H1 (cell line): Measurements from ENCODE around the gene HADHB. TPM values are rescaled to one million over a fixed set of nuclear protein-coding genes. Genes with fewer than 3 reads are reported as not detected.

Source experiments
- CTCF ChIA-PET: fragments of 300-600 bp; sonication (Branson Sonifier 250); formaldehyde crosslinking; loops from one replicate; lab custom pipeline; 2021; ENCODE audit not compliant: partially characterized antibody; lab: Charles Lee
- POLR2A ChIA-PET: fragments of 300-600 bp; sonication (Branson Sonifier 250); formaldehyde crosslinking; loops from one replicate; lab custom pipeline; 2021; ENCODE audit warnings: inconsistent platforms; ENCODE audit not compliant: partially characterized antibody; lab: Charles Lee
- DNase-seq, 2 experiments: peaks; one replicate each; pipeline versions ENCODE4 v3.0.0 to v3.0.0-alpha.2; 2010 to 2022; ENCODE audit warnings: low spot score in 2 of 2, low read depth in 1 of 2, mixed read lengths in 1 of 2
- FAIRE-seq: peaks from 2 replicates; lab custom pipeline; 2011; peaks lifted over from hg19 to GRCh38; lab: Jason Lieb, UNC
- H2AFZ ChIP-seq: 2 replicates; pipeline ENCODE4 v1.8.1; 2012; ENCODE audit warnings: low read length, inconsistent platforms
- H2AK5ac ChIP-seq: 2 replicates; pipeline ENCODE4 v1.6.1; 2013; ENCODE audit warnings: low read depth, low read length
- H2BK120ac ChIP-seq: replicated peaks from 2 replicates; pipeline ENCODE3; 2013; ENCODE audit warnings: low read depth, low read length, inconsistent platforms
- H2BK12ac ChIP-seq: 2 replicates; pipeline ENCODE4 v1.6.1; 2013; ENCODE audit warnings: low read depth, low read length
- H2BK15ac ChIP-seq: 2 replicates; pipeline ENCODE4 v1.6.1; 2013; ENCODE audit warnings: low read length
- H2BK20ac ChIP-seq: 2 replicates; pipeline ENCODE4 v1.6.1; 2013; ENCODE audit warnings: low read length
- H2BK5ac ChIP-seq: 2 replicates; pipeline ENCODE4 v1.6.1; 2013; ENCODE audit warnings: low read depth, low read length
- H3K14ac ChIP-seq: 2 replicates; pipeline ENCODE4 v1.6.1; 2013; ENCODE audit warnings: inconsistent platforms; ENCODE audit not compliant: insufficient read length
- H3K18ac ChIP-seq: 2 replicates; pipeline ENCODE4 v1.6.1; 2013; ENCODE audit warnings: low read length; ENCODE audit errors: extremely low read depth
- H3K23ac ChIP-seq: 2 replicates; pipeline ENCODE4 v1.6.1; 2013; ENCODE audit warnings: inconsistent platforms; ENCODE audit not compliant: insufficient read length
- H3K23me2 ChIP-seq: 2 replicates; pipeline ENCODE4 v1.6.1; 2013; ENCODE audit warnings: low read depth, low read length
- H3K27ac ChIP-seq: 2 replicates; pipeline ENCODE4 v1.6.1; 2011; ENCODE audit warnings: low read depth, low read length, inconsistent platforms
- H3K27me3 ChIP-seq, 4 experiments: replicated peaks in 1 of 4; 1 replicate in 1 of 4; 2 replicates in 3 of 4; pipeline versions ENCODE4 v1.6.1 to v1.8.1; 2011 to 2013; ENCODE audit warnings: low read length in 3 of 4, mild to moderate bottlenecking in 3 of 4, inconsistent platforms in 2 of 4, mixed read lengths in 2 of 4, moderate library complexity in 1 of 4; ENCODE audit not compliant: control insufficient read depth in 3 of 4, insufficient read depth in 3 of 4; ENCODE audit errors: extremely low read depth in 1 of 4
- H3K36me3 ChIP-seq, 4 experiments: 2 replicates each; pipeline versions ENCODE4 v1.6.1 to v1.8.1; 2011 to 2013; ENCODE audit warnings: mild to moderate bottlenecking in 4 of 4, low read length in 3 of 4, moderate library complexity in 2 of 4, control low read depth in 1 of 4, inconsistent platforms in 1 of 4; ENCODE audit not compliant: insufficient read depth in 4 of 4, control insufficient read depth in 2 of 4
- H3K4ac ChIP-seq: replicated peaks from 2 replicates; pipeline ENCODE3; 2013; ENCODE audit warnings: low read length, low read depth, mixed read lengths, inconsistent platforms; ENCODE audit not compliant: insufficient read length
- H3K4me1 ChIP-seq, 4 experiments: replicated peaks in 1 of 4; 1 replicate in 1 of 4; 2 replicates in 3 of 4; pipeline versions ENCODE4 v1.6.1 to v1.8.1; 2011 to 2013; ENCODE audit warnings: low read length in 3 of 4, inconsistent platforms in 2 of 4, mixed read lengths in 1 of 4; ENCODE audit not compliant: insufficient read depth in 4 of 4, control insufficient read depth in 3 of 4
- H3K4me2 ChIP-seq, 2 experiments: 2 replicates each; pipeline versions ENCODE4 v1.6.1 to v1.8.1; 2011 to 2013; ENCODE audit warnings: low read depth in 2 of 2, low read length in 2 of 2, control low read depth in 1 of 2, inconsistent platforms in 1 of 2, mild to moderate bottlenecking in 1 of 2; ENCODE audit not compliant: insufficient read depth in 1 of 2
- H3K4me3 ChIP-seq, 4 experiments: fragments of 200-600, 300-600 bp in 1 of 4; sonication (generic), shearing (Covaris generic), sonication (Bioruptor Twin) in 1 of 4; 2 replicates each; pipeline versions ENCODE4 v1.5.1 to v1.8.1; 2011 to 2016; ENCODE audit warnings: low read length in 4 of 4, low read depth in 3 of 4, control low read depth in 2 of 4, inconsistent platforms in 2 of 4, mild to moderate bottlenecking in 2 of 4, mixed read lengths in 1 of 4, moderate library complexity in 1 of 4; ENCODE audit not compliant: insufficient read depth in 2 of 4; ENCODE audit errors: extremely low read depth in 1 of 4
- H3K56ac ChIP-seq: replicated peaks from 2 replicates; pipeline ENCODE3; 2013; ENCODE audit warnings: low read depth, mild to moderate bottlenecking, mixed read lengths, low read length, inconsistent platforms; ENCODE audit not compliant: insufficient read length
- H3K79me1 ChIP-seq: 2 replicates; pipeline ENCODE4 v1.6.1; 2013; ENCODE audit warnings: low read depth, low read length, control low read depth
- H3K79me2 ChIP-seq, 2 experiments: 2 replicates each; pipeline versions ENCODE4 v1.6.1 to v1.8.1; 2012 to 2013; ENCODE audit warnings: low read length in 2 of 2, mild to moderate bottlenecking in 2 of 2, inconsistent platforms in 1 of 2; ENCODE audit not compliant: insufficient read depth in 2 of 2, control insufficient read depth in 1 of 2
- H3K9ac ChIP-seq, 4 experiments: replicated peaks in 1 of 4; 1 replicate in 1 of 4; 2 replicates in 3 of 4; pipeline versions ENCODE4 v1.6.1 to v1.8.1; 2011 to 2013; ENCODE audit warnings: low read depth in 3 of 4, low read length in 3 of 4, control low read depth in 2 of 4, mild to moderate bottlenecking in 2 of 4, moderate library complexity in 2 of 4, inconsistent platforms in 1 of 4; ENCODE audit errors: extremely low read depth in 1 of 4
- H3K9me3 ChIP-seq, 2 experiments: 2 replicates each; pipeline versions ENCODE4 v1.6.1 to v1.8.1; 2012 to 2013; ENCODE audit warnings: mild to moderate bottlenecking in 2 of 2, moderate library complexity in 2 of 2, control low read depth in 1 of 2, inconsistent platforms in 1 of 2, low read depth in 1 of 2, low read length in 1 of 2, mixed read lengths in 1 of 2; ENCODE audit not compliant: insufficient read depth in 2 of 2
- H4K20me1 ChIP-seq, 2 experiments: replicated peaks in 1 of 2; 2 replicates each; pipeline versions ENCODE3 to v1.8.1; 2011 to 2013; ENCODE audit warnings: inconsistent platforms in 2 of 2, low read length in 2 of 2, mild to moderate bottlenecking in 1 of 2; ENCODE audit not compliant: insufficient read depth in 2 of 2, control insufficient read depth in 1 of 2
- H4K5ac ChIP-seq: 2 replicates; pipeline ENCODE4 v1.6.1; 2013; ENCODE audit warnings: low read length, low read depth, mixed read lengths, inconsistent platforms; ENCODE audit not compliant: insufficient read length
- H4K8ac ChIP-seq: 2 replicates; pipeline ENCODE4 v1.8.0; 2013; ENCODE audit warnings: mild to moderate bottlenecking, moderate library complexity, low read length, inconsistent platforms; ENCODE audit not compliant: insufficient read depth; ENCODE audit errors: extremely low read depth
- H4K91ac ChIP-seq: replicated peaks from 2 replicates; pipeline ENCODE3; 2013; ENCODE audit warnings: low read length, mixed read lengths, inconsistent platforms; ENCODE audit not compliant: insufficient read length
- BACH1 ChIP-seq: IDR thresholded peaks from 2 replicates; pipeline ENCODE4 v1.6.1; 2012; ENCODE audit warnings: low read length, improper control_type of control experiment
- BCL11A ChIP-seq, 2 experiments: IDR thresholded peaks; one replicate each; pipeline ENCODE4 v1.6.1; 2011; ENCODE audit warnings: low read depth in 2 of 2, low read length in 2 of 2, mild to moderate bottlenecking in 2 of 2
- CBX8 ChIP-seq: fragments of 300-800, 300-1000 bp; sonication (generic); IDR thresholded peaks from 2 replicates; pipeline ENCODE4 v1.7.1; 2016; ENCODE audit warnings: low read depth, low read length, borderline replicate concordance
- CHD2 ChIP-seq: IDR thresholded peaks from 2 replicates; pipeline ENCODE4 v1.6.1; 2012; ENCODE audit warnings: low read length, improper control_type of control experiment
- GABPA ChIP-seq: IDR thresholded peaks from 2 replicates; pipeline ENCODE4 v1.6.1; 2011; ENCODE audit warnings: mild to moderate bottlenecking, low read length, moderate library complexity, borderline replicate concordance; ENCODE audit not compliant: insufficient read depth
- MAX ChIP-seq: IDR thresholded peaks from 2 replicates; pipeline ENCODE4 v1.6.1; 2012; ENCODE audit warnings: inconsistent platforms
- PHF8 ChIP-seq: fragments of 200-600 bp; sonication (generic); conservative IDR thresholded peaks from 2 replicates; pipeline ENCODE4 v1.7.1; 2012; ENCODE audit warnings: low read depth, mild to moderate bottlenecking, inconsistent platforms, low read length, moderate library complexity
- POLR2AphosphoS5 ChIP-seq: IDR thresholded peaks from 2 replicates; pipeline ENCODE4 v1.6.1; 2011; ENCODE audit warnings: low read depth, low read length
- SIN3A ChIP-seq, 2 experiments: IDR thresholded peaks in 1 of 2; conservative IDR thresholded peaks in 1 of 2; 2 replicates each; pipeline ENCODE4 v1.6.1; 2011 to 2012; ENCODE audit warnings: low read length in 2 of 2, improper control_type of control experiment in 1 of 2, low read depth in 1 of 2, mild to moderate bottlenecking in 1 of 2
- WGBS, 2 experiments: shearing (Covaris generic) in 1 of 2; methylation state at CpG; one replicate each; pipeline versions ENCODE4 v1.1.6 to v1.1.7; 2013 to 2015; ENCODE audit warnings: low lambda C conversion rate in 2 of 2, mixed read lengths in 2 of 2, inconsistent platforms in 1 of 2, low coverage in 1 of 2, missing lambda C conversion rate in 1 of 2; ENCODE audit not compliant: insufficient replicate concordance in 2 of 2, insufficient coverage in 1 of 2, insufficient read length in 1 of 2; ENCODE audit errors: extremely low coverage in 1 of 2, missing lambda C conversion rate in 1 of 2; 5-methylcytosine and 5-hydroxymethylcytosine counted together
- polyA plus RNA-seq, 7 experiments: library from polyadenylated mRNA; depleted of rRNA in 3 of 7; stranded (reverse) in 5 of 7; unstranded in 2 of 7; fragments of >200 nt in 5 of 7; fragments of 200-250 nt in 2 of 7; gene quantifications; 1 replicate in 5 of 7; 2 replicates in 1 of 7; 4 replicates in 1 of 7; pipeline versions ENCODE4 v1.2.1 to v1.2.3, GENCODE V29; 2011 to 2013; ENCODE audit warnings: missing spikeins in 2 of 7, mixed read lengths in 2 of 7
- total RNA-seq: library from RNA; stranded (reverse); fragmentation: NEBNext Ultra II Directional; extraction: Animal tissue kit (Norgen Biotek cat#: 25700); gene quantifications from 2 replicates; pipeline ENCODE4 v1.2.1, GENCODE V29; 2021

Gene HADHB
- total and polyA plus RNA-seq, 2 of the 8 experiments (the other 6 are each of a cell fraction or from before 2014, with no cell fraction given): 47.7 to 52.3 TPM

- Histone ChIP-seq H2BK15ac (no peak overlapping the region), H3K4me1 (peaks cover 5 to 8% (median 7%) of the 10 kb centered on the region in 4 experiments; a peak in 6 of 7 replicates), H3K36me3 (peaks cover 0 to 2% (median under 1%) of the 10 kb centered on the region in 4 experiments; a peak in 1 of 8 replicates), H4K8ac (no peak overlapping the region), H2BK120ac (no peak overlapping the region), H3K23me2 (0 out of 2 replicates have a peak, but pooled peaks cover under 1% of the 10 kb centered on the region), H4K20me1 (peaks cover 0 to 1% of the 10 kb centered on the region in 2 experiments), H3K79me2 (peaks cover 0 to 12% of the 10 kb centered on the region in 2 experiments; a peak in 2 of 4 replicates), H3K18ac (no peak overlapping the region), H2BK12ac (no peak overlapping the region), H3K9ac (no peak overlapping the region), H3K23ac (no peak overlapping the region), H3K27me3 (no peaks in the 10 kb centered on the region), H2BK20ac (no peak overlapping the region), H3K14ac (no peak overlapping the region), H4K5ac (no peak overlapping the region), H2AFZ (no peak overlapping the region), H2AK5ac (no peak overlapping the region), H3K56ac (no peak overlapping the region), H3K4me2 (no peak overlapping the region), H3K9me3 (no peaks in the 10 kb centered on the region), H3K79me1 (no peaks in the 10 kb centered on the region), H3K27ac (no peak overlapping the region), H4K91ac (no peak overlapping the region), H2BK5ac (no peak overlapping the region), H3K4me3 (no peak overlapping the region), H3K4ac (no peak overlapping the region)
- WGBS, 2 experiments: 85% methylated on average over 6 of the region's 6 CpGs; no CpG with 5 or more reads in 1 of the 2 experiments
- DNase-seq: no peak
- ChIA-PET CTCF (interaction anchor here (0.7 to 4.0 kb wide), 8 partner anchors 9 to 70 kb away, joined by 3 to 19 read pairs (median 4); no protein-coding TSS in a partner anchor), POLR2A (interaction anchor here (0.6 to 1.2 kb wide), 4 partner anchors 13 to 76 kb away, joined by 3 to 5 read pairs (median 3); partner anchors contain the start of genes HADHA and HADHB)
- TF ChIP-seq GABPA: no peak
- TF ChIP-seq PHF8: no peak
- TF ChIP-seq BCL11A (IDR thresholded peaks at IDR 0.05; ENCODE audit: low read depth in 2 of 2, low read length in 2 of 2): no peak
- TF ChIP-seq POLR2AphosphoS5: no peak
- TF ChIP-seq CHD2: no peak
- TF ChIP-seq CBX8: no peak
- TF ChIP-seq SIN3A (conservative IDR thresholded peaks at IDR 0.05 in 1 of 2, IDR thresholded peaks at IDR 0.05 in 1 of 2; ENCODE audit: low read depth in 1 of 2, low read length in 2 of 2): no peak
- TF ChIP-seq BACH1: no peak
- TF ChIP-seq MAX: no peak
- no peak for FAIRE-seq
These were observed 60.8 kb downstream of the HADHB start for GRCh38 chr2:26305540-26305939.
